Spleen (tissue), 11 donors: ENCODE results near the gene RASSF3. TPM values are rescaled to one million over a fixed set of nuclear protein-coding genes. Genes with fewer than 3 reads are reported as not detected.

Experiments
- DNase-seq: peaks from one replicate; pipeline ENCODE4 v3.0.0-alpha.2; 2020
- H3K27ac ChIP-seq, 8 donors: fragments of 200-600 bp; sonication (generic) in 7 of 8; 1 replicate in 4 of 8; 2 replicates in 4 of 8; pipeline versions ENCODE4 v1.5.0 to v1.8.0; 2016 to 2021; ENCODE audit warnings: inconsistent platforms in 4 of 8, mild to moderate bottlenecking in 4 of 8, moderate library complexity in 1 of 8
- H3K27me3 ChIP-seq, 7 donors: fragments of 200-600 bp; sonication (generic) in 6 of 7; replicated peaks in 1 of 7; 1 replicate in 4 of 7; 2 replicates in 3 of 7; pipeline versions ENCODE4 v1.5.0 to v1.8.0; 2016 to 2021; ENCODE audit warnings: inconsistent platforms in 3 of 7, mild to moderate bottlenecking in 1 of 7
- H3K36me3 ChIP-seq, 6 donors: fragments of 200-600 bp; sonication (generic) in 5 of 6; 1 replicate in 4 of 6; 2 replicates in 2 of 6; pipeline versions ENCODE4 v1.5.0 to v1.8.0; 2016 to 2021; ENCODE audit warnings: inconsistent platforms in 2 of 6
- H3K4me1 ChIP-seq, 6 donors: fragments of 200-600 bp; sonication (generic) in 5 of 6; 1 replicate in 3 of 6; 2 replicates in 3 of 6; pipeline versions ENCODE4 v1.5.0 to v1.8.0; 2016 to 2021; ENCODE audit warnings: inconsistent platforms in 3 of 6
- H3K4me3 ChIP-seq, 8 donors: fragments of 200-600 bp; sonication (generic) in 7 of 8; 1 replicate in 4 of 8; 2 replicates in 4 of 8; pipeline versions ENCODE4 v1.5.0 to v1.8.0; 2016 to 2021; ENCODE audit warnings: inconsistent platforms in 4 of 8, mild to moderate bottlenecking in 4 of 8, moderate library complexity in 2 of 8
- H3K9me3 ChIP-seq, 8 donors: fragments of 200-600 bp; sonication (generic) in 7 of 8; 1 replicate in 4 of 8; 2 replicates in 4 of 8; pipeline versions ENCODE4 v1.5.0 to v1.8.0; 2016 to 2021; ENCODE audit warnings: inconsistent platforms in 4 of 8
- POLR2A ChIP-seq, 3 donors: fragments of 450-650 bp; IDR thresholded peaks; one replicate each; pipeline ENCODE4 v1.5.1; 2017; ENCODE audit warnings: antibody characterized with exemption in 3 of 3, mild to moderate bottlenecking in 1 of 3
- POLR2AphosphoS5 ChIP-seq, 3 donors: sonication (generic); formaldehyde crosslinking; IDR thresholded peaks; one replicate each; pipeline ENCODE4 v1.5.1; 2017; ENCODE audit warnings: antibody characterized with exemption in 3 of 3
- WGBS, 5 donors: extraction: QIAGEN DNeasy Blood & Tissue Kit in 3 of 5; methylation state at CpG; one replicate each; pipeline versions ENCODE4 v1.1.5 to v1.1.7; 2013 to 2018; 5-methylcytosine and 5-hydroxymethylcytosine counted together
- intact Hi-C: fragments of 100-400 bp; cut with DNase I; formaldehyde crosslinking; loops from one replicate; pipeline ENCODE4 v1.15.0; 2023; ENCODE audit warnings: low total_unique reads
- polyA plus RNA-seq, 3 donors: library from polyadenylated mRNA; stranded (reverse); fragments of 200-250 nt; gene quantifications; one replicate each; pipeline ENCODE4 v1.2.1, GENCODE V29; 2013
- total RNA-seq, 7 donors: library from RNA; depleted of rRNA in 3 of 7; stranded (reverse); fragments of >200 nt in 3 of 7; fragmentation: NEBNext Ultra II Directional in 4 of 7; extraction: Animal tissue kit (Norgen Biotek cat#: 25700) in 4 of 7; gene quantifications; one replicate each; pipeline versions ENCODE4 v1.1.0 to v1.2.1, GENCODE V29; 2016 to 2021
- TF ChIP-seq, protein P1 (sequence below), 11 experiments: fragments of 200-600 bp in 7 of 11; fragments of 450-650 bp in 4 of 11; sonication (generic) in 4 of 11; IDR thresholded peaks in 8 of 11; conservative IDR thresholded peaks in 3 of 11; 1 replicate in 7 of 11; 2 replicates in 4 of 11; pipeline versions ENCODE4 v1.4.0 to v1.8.0; 2016 to 2021; ENCODE audit warnings: antibody characterized with exemption in 11 of 11, inconsistent platforms in 4 of 11, mild to moderate bottlenecking in 1 of 11
- donor health status: healthy with polysubstance abuse.
- donor health status: DM: no; HTN: no; CAD: no; lungs with moderate emphysema.
- donor health status: DM: no; HTN: no; CAD: no.
- donor health status: Bipolar disorder and iron deficiency.
- donor health status: healthy.
- donor health status: DM: no; HTN: no; CAD: no.
- donor health status: DM: yes; HTN: yes; CAD: no.

Gene RASSF3
- total and polyA plus RNA-seq, 10 donors = 31.0 to 120 (median 91.0) TPM

- H3K9me3 ChIP-seq = no peaks in the 10 kb centered on the region
- 87 to 92% (median 90%) methylated on average over 5 of the region's 5 CpGs for WGBS, 5 donors
- no peak overlapping the region for H3K4me3 ChIP-seq
- intact Hi-C loops = no loop called here
- peaks cover 0 to 25% (median 0%) of the 10 kb centered on the region in 6 donors for H3K36me3 ChIP-seq
- H3K27me3 ChIP-seq = no peaks in the 10 kb centered on the region
- H3K4me1 ChIP-seq = peaks cover 0 to 17% (median 5%) of the 10 kb centered on the region in 6 donors
- DNase-seq = no peak
- TF ChIP-seq POLR2AphosphoS5 (IDR thresholded peaks at IDR 0.05) = no peak
- TF ChIP-seq, protein P1, sequence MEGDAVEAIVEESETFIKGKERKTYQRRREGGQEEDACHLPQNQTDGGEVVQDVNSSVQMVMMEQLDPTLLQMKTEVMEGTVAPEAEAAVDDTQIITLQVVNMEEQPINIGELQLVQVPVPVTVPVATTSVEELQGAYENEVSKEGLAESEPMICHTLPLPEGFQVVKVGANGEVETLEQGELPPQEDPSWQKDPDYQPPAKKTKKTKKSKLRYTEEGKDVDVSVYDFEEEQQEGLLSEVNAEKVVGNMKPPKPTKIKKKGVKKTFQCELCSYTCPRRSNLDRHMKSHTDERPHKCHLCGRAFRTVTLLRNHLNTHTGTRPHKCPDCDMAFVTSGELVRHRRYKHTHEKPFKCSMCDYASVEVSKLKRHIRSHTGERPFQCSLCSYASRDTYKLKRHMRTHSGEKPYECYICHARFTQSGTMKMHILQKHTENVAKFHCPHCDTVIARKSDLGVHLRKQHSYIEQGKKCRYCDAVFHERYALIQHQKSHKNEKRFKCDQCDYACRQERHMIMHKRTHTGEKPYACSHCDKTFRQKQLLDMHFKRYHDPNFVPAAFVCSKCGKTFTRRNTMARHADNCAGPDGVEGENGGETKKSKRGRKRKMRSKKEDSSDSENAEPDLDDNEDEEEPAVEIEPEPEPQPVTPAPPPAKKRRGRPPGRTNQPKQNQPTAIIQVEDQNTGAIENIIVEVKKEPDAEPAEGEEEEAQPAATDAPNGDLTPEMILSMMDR (IDR thresholded peaks at IDR 0.05 in 8 of 11, conservative IDR thresholded peaks at IDR 0.05 in 3 of 11) = no peak
- no peak for TF ChIP-seq POLR2A (IDR thresholded peaks at IDR 0.05)
- H3K27ac ChIP-seq = no peak overlapping the region
These were observed 96.6 kb downstream of the RASSF3 start for GRCh38 chr12:64706857-64707256.

DNA sequence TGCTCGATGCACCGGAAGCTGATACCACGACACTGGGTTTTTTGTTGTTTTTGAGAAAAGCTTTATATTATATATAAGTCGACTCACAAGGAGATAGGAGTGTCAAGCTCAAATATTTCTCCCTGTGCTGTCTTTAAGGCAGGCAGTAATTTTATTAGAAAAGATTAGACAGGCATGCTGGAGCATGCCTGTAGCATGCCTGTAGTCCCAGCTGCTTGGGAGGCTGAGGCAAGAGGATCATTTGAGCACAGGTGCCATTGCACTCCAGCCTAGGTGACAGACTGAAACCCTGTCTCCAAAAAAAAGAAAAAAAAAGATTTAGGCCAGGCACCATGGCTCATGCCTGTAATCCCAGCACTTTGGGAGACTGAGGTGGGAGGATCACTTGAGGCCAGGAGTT, 97.1 kb downstream of the RASSF3 start:
- Histone ChIP-seq H3K4me3 (no peak overlapping the region), H3K36me3 (peaks cover 0 to 26% (median 0%) of the 10 kb centered on the region in 6 donors), H3K9me3 (no peaks in the 10 kb centered on the region), H3K27ac (no peak overlapping the region), H3K4me1 (peaks cover 0 to 12% (median 3%) of the 10 kb centered on the region in 6 donors), H3K27me3 (no peaks in the 10 kb centered on the region)
- no peak for DNase-seq
- no peak for TF ChIP-seq POLR2A (IDR thresholded peaks at IDR 0.05)
- no peak for TF ChIP-seq POLR2AphosphoS5 (IDR thresholded peaks at IDR 0.05)
- TF ChIP-seq, protein P1 (IDR thresholded peaks at IDR 0.05 in 8 of 11, conservative IDR thresholded peaks at IDR 0.05 in 3 of 11) = no peak
- 92 to 98% (median 94%) methylated on average over 4 of the region's 4 CpGs for WGBS, 5 donors
- intact Hi-C loops = no loop called here

DNA sequence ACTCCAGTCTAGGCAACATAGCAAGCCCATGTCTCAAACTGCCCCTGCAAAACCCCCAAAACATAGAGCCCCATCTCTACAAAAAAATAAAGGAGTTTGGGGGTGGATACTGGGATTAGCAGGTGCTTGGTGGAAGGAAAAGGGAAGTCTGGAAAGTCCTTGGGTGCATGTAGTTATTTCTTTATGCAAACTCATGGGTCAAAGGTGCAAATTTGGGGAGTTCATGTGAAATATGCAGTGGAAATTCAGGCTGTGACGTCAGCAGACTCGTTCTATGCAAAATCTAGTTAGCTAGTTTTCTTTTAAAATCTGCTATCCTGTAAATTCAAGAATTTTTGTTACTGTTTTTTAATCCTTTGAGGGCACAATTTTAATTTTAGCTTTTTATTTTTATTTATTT, 97.6 kb downstream of the RASSF3 start:
- Histone ChIP-seq H3K27ac (no peak overlapping the region), H3K4me1 (peaks cover 0 to 11% (median 2%) of the 10 kb centered on the region in 6 donors), H3K36me3 (peaks cover 0 to 28% (median 0%) of the 10 kb centered on the region in 6 donors), H3K27me3 (no peaks in the 10 kb centered on the region), H3K4me3 (no peak overlapping the region), H3K9me3 (no peaks in the 10 kb centered on the region)
- no peak for DNase-seq
- WGBS, 5 donors = 80 to 95% (median 84%) methylated on average over 2 of the region's 2 CpGs
- intact Hi-C loops = no loop called here
- no peak for TF ChIP-seq POLR2A (IDR thresholded peaks at IDR 0.05)
- TF ChIP-seq POLR2AphosphoS5 (IDR thresholded peaks at IDR 0.05) = no peak
- TF ChIP-seq, protein P1 (IDR thresholded peaks at IDR 0.05 in 8 of 11, conservative IDR thresholded peaks at IDR 0.05 in 3 of 11) = no peak

DNA sequence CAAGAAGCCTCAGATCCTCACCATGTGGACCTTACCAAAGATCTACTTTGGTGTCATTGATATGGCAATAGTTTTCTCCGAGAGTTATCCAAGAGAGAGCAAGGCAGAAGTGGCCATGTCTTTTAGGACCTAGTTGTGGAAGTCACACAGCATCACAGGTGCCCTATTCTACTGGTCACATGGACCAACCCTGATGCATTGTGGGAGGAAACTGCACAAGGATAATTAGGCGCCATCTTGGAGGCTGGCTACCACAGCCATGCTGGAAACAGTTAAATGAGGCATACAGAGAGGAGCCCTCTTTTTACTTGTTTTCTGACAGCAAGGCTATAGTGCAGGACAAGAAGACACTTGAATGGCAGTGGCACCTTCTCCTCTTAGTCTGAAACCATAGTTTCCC, 99.1 kb downstream of the RASSF3 start:
- TF ChIP-seq POLR2AphosphoS5 (IDR thresholded peaks at IDR 0.05) (no peak), POLR2A (IDR thresholded peaks at IDR 0.05) (no peak)
- TF ChIP-seq, protein P1 (IDR thresholded peaks at IDR 0.05 in 8 of 11, conservative IDR thresholded peaks at IDR 0.05 in 3 of 11) = no peak
- 92 to 100% (median 95%) methylated on average over 2 of the region's 2 CpGs for WGBS, 5 donors
- no peak overlapping the region for H3K4me3 ChIP-seq
- H3K27ac ChIP-seq = no peak overlapping the region
- no peak for DNase-seq
- no peaks in the 10 kb centered on the region for H3K27me3 ChIP-seq
- H3K36me3 ChIP-seq = peaks cover 0 to 43% (median 0%) of the 10 kb centered on the region in 6 donors
- intact Hi-C loops = no loop called here
- no peaks in the 10 kb centered on the region for H3K9me3 ChIP-seq
- H3K4me1 ChIP-seq = peaks cover 0 to 26% (median 7%) of the 10 kb centered on the region in 6 donors
